ENCODE measurements around the gene SPINDOC.
"Not testable (repeated sequence)": the region's sequence is repeated elsewhere in the genome, so short reads cannot be mapped to it uniquely, and the experiment has no call there.

The SPINDOC gene

GRCh38 chr11:63795066-63795465, 18.2 kb upstream of the SPINDOC start:
- no peak for DNase-seq (ENCODE audit: insufficient read length, low spot score)
- no peak for TF ChIP-seq CTCF (IDR thresholded peaks at IDR 0.05; ENCODE audit: insufficient read depth, missing control alignments)
- FAIRE-seq, result no peak

- TF ChIP-seq CTCF (IDR thresholded peaks at IDR 0.05; ENCODE audit: insufficient read depth, missing control alignments), result no peak
- no peak for DNase-seq (ENCODE audit: insufficient read length, low spot score)
- FAIRE-seq, result no peak
These were observed 12.3 kb upstream of the SPINDOC start for GRCh38 chr11:63800921-63801320.

- TF ChIP-seq CTCF (IDR thresholded peaks at IDR 0.05; ENCODE audit: insufficient read depth, missing control alignments), result no peak
- FAIRE-seq, result no peak
- no peak for DNase-seq (ENCODE audit: insufficient read length, low spot score)
These were observed 10.4 kb upstream of the SPINDOC start for GRCh38 chr11:63802637-63803414.

- FAIRE-seq (no peak), DNase-seq (ENCODE audit: insufficient read length, low spot score) (no peak)
- TF ChIP-seq CTCF (IDR thresholded peaks at IDR 0.05; ENCODE audit: insufficient read depth, missing control alignments), result no peak
These were observed 9.0 kb upstream of the SPINDOC start for GRCh38 chr11:63804259-63804658.

- no peak for FAIRE-seq
These were observed 7.3 kb upstream of the SPINDOC start for GRCh38 chr11:63805844-63806415.

GRCh38 chr11:63810383-63810782, 2.9 kb upstream of the SPINDOC start:
- not testable (repeated sequence) for DNase-seq (ENCODE audit: insufficient read length, low spot score); FAIRE-seq

More at GRCh38 chr11:63805844-63806415, 7.3 kb upstream of the SPINDOC start:
- DNase-seq (ENCODE audit: insufficient read length, low spot score), result no peak
- no peak for TF ChIP-seq CTCF (IDR thresholded peaks at IDR 0.05; ENCODE audit: insufficient read depth, missing control alignments)

GRCh38 chr11:63811522-63811921, 1.7 kb upstream of the SPINDOC start:
- FAIRE-seq, result no peak
- DNase-seq (ENCODE audit: insufficient read length, low spot score), result no peak
- TF ChIP-seq CTCF (IDR thresholded peaks at IDR 0.05; ENCODE audit: insufficient read depth, missing control alignments), result no peak
